Neutrophil (primary cell): ENCODE measurements around the gene ATF5.
A peak's percentile ranks its signal among the peaks of the same experiment; 100 is the strongest.

Experiments used
- H3K27ac ChIP-seq: fragments of 200-600 bp; sonication (generic); 2 replicates; pipeline ENCODE4 v1.5.1; 2016; ENCODE audit warnings: mild to moderate bottlenecking, moderate library complexity
- H3K27me3 ChIP-seq: fragments of 200-600 bp; sonication (generic); 2 replicates; pipeline ENCODE4 v1.6.0; 2016; ENCODE audit warnings: mild to moderate bottlenecking
- H3K36me3 ChIP-seq: fragments of 200-600 bp; sonication (generic); 2 replicates; pipeline ENCODE4 v1.5.1; 2017
- H3K4me1 ChIP-seq, 2 experiments: fragments of 200-600 bp in 1 of 2; sonication (generic) in 1 of 2; 1 replicate in 1 of 2; 2 replicates in 1 of 2; pipeline versions ENCODE4 v1.5.1 to v1.6.1; 2013 to 2016; ENCODE audit warnings: low read depth in 1 of 2, low read length in 1 of 2, mild to moderate bottlenecking in 1 of 2, moderate library complexity in 1 of 2; ENCODE audit not compliant: control insufficient read depth in 1 of 2, insufficient read depth in 1 of 2
- H3K4me3 ChIP-seq, 2 experiments: fragments of 200-600 bp in 1 of 2; sonication (generic) in 1 of 2; 1 replicate in 1 of 2; 2 replicates in 1 of 2; pipeline ENCODE4 v1.5.1; 2013 to 2016; ENCODE audit warnings: low read depth in 1 of 2, low read length in 1 of 2, mild to moderate bottlenecking in 1 of 2, moderate library complexity in 1 of 2
- H3K9me3 ChIP-seq: fragments of 200-600 bp; sonication (generic); 2 replicates; pipeline ENCODE4 v1.5.1; 2016
- CTCF ChIP-seq: fragments of 200-600 bp; sonication (generic); IDR thresholded peaks from 2 replicates; pipeline ENCODE4 v1.5.1; 2016; ENCODE audit warnings: antibody characterized with exemption

The ATF5 gene

GRCh38 chr19:49896863-49897621, 32.0 kb upstream of the ATF5 start, which contains the start of gene IL4I1:
TSS of gene IL4I1 (minus strand) at chr19:49896887. CDS start at chr19:49896160, 727 bp downstream.
- TF ChIP-seq CTCF = no peak
- peaks cover 38% of the 10 kb centered on the region for H3K27me3 ChIP-seq
- peaks cover 9 to 17% of the 10 kb centered on the region in 2 experiments for H3K4me1 ChIP-seq
- H3K36me3 ChIP-seq = no peaks in the 10 kb centered on the region
- H3K27ac ChIP-seq = peak within 1 kb of the TSS; percentile 9
- peak within 1 kb of the TSS; percentile 12 to 35 for H3K4me3 ChIP-seq
- no peaks in the 10 kb centered on the region for H3K9me3 ChIP-seq

- Histone ChIP-seq H3K4me1 (no peaks in the 10 kb centered on the region), H3K27ac (no peak overlapping the region), H3K27me3 (no peaks in the 10 kb centered on the region), H3K9me3 (no peaks in the 10 kb centered on the region), H3K4me3 (no peak overlapping the region), H3K36me3 (peaks cover 26% of the 10 kb centered on the region)
- TF ChIP-seq CTCF = no peak
Observed at GRCh38 chr19:49904136-49904535, 24.9 kb upstream of the ATF5 start.

GRCh38 chr19:49906879-49907564, 22.0 kb upstream of the ATF5 start:
- no peak for TF ChIP-seq CTCF
- no peaks in the 10 kb centered on the region for H3K27me3 ChIP-seq
- peaks cover 33% of the 10 kb centered on the region for H3K36me3 ChIP-seq
- no peaks in the 10 kb centered on the region for H3K9me3 ChIP-seq
- H3K27ac ChIP-seq = no peak overlapping the region
- no peak overlapping the region for H3K4me3 ChIP-seq
- H3K4me1 ChIP-seq = peaks cover 9 to 13% of the 10 kb centered on the region in 2 experiments

GRCh38 chr19:49907745-49908446, 21.1 kb upstream of the ATF5 start:
- no peak for TF ChIP-seq CTCF
- H3K4me3 ChIP-seq = no peak overlapping the region
- no peaks in the 10 kb centered on the region for H3K9me3 ChIP-seq
- peaks cover 38% of the 10 kb centered on the region for H3K36me3 ChIP-seq
- no peak overlapping the region for H3K27ac ChIP-seq
- H3K4me1 ChIP-seq = peaks cover 9 to 13% of the 10 kb centered on the region in 2 experiments
- no peaks in the 10 kb centered on the region for H3K27me3 ChIP-seq

GRCh38 chr19:49908480-49909420, 20.3 kb upstream of the ATF5 start:
- Histone ChIP-seq H3K4me3 (no peak overlapping the region), H3K27me3 (no peaks in the 10 kb centered on the region), H3K36me3 (peaks cover 47% of the 10 kb centered on the region), H3K9me3 (no peaks in the 10 kb centered on the region), H3K27ac (no peak overlapping the region), H3K4me1 (peaks cover 9 to 13% of the 10 kb centered on the region in 2 experiments)
- TF ChIP-seq CTCF = no peak
